GM19240 (cell line): ENCODE measurements around the gene CENPX.
"Not testable (repeated sequence)": the region's sequence is repeated elsewhere in the genome, so short reads cannot be mapped to it uniquely, and the experiment has no call there.

Experiments
- DNase-seq: peaks from one replicate; pipeline ENCODE4 v3.0.0; 2011; ENCODE audit warnings: low spot score; ENCODE audit not compliant: insufficient read length

Gene CENPX

DNA sequence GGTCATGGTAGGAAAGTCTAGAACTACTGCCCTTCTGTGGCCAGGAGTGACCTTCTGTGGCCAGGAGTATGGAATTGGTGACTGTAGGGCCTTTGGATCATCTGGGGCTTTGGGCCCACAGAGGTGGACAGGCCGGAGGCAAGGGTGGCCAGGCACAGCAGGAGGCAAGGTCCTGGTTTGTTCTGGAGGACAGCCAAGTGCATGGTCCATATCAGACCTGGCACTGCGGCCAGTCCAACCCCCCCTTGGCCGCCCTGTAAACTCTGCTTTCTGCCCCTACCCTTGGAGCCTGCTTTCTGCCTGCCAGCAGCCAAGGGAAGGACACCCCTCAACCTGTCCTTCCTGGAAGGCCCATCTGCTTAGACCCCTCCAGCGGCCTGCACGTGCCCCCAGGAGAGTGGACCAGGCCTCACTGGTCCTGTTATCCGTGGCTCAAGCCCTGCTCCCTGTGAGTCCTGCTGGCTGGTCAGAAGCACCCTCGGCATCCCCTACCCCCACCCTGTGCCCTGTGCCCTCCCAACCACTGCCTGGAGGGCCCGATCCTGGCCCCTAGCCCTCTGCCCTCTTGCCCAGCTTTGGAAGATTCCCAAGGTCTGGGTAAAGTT, 17.1 kb upstream of the CENPX start:
- DNase-seq = no peak

DNA sequence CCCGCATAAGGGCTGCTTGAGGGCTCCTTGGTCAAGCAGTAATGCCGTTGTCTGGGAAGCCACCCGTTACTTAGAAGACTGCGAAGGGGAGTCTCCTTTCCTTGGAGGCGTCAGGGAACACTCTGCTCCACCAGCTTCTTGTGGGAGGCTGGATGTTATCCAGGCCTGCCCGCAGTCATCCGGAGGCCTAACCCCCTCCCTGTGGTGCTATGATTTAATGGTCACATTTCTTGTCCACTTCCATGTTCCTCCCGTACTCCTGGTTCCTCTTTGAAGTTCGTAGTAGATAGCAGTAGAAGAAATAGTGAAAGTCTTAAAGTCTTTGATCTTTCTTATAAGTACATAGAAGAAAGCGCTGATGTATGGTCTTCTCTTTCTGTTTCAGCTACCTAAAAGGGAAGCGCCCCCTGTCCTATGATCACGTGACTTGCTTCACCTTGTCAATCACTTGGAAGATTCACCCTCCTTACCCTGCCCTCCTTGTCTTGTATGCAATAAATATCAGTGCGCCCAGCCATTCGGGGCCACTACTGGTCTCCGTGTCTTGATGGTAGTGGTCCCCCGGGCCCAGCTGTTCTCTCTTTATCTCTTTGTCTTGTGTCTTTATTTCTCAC, 16.2 kb upstream of the CENPX start:
- not testable (repeated sequence) for DNase-seq

DNA sequence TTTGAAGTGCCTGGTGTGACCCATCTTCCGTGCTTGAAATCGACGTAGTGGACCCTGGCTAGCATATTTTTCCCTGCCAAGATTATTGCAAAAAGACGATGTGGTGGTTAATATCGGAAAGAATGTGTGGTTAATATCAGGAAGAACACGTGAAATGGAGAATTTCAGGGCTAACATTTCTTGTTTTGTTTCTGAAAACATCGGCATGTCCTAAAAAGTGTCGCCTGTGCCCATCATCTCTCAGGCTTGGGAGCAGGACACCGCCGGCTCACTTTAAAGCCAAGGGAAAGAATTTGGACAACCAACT, 15.2 kb upstream of the CENPX start:
- no peak for DNase-seq

DNA sequence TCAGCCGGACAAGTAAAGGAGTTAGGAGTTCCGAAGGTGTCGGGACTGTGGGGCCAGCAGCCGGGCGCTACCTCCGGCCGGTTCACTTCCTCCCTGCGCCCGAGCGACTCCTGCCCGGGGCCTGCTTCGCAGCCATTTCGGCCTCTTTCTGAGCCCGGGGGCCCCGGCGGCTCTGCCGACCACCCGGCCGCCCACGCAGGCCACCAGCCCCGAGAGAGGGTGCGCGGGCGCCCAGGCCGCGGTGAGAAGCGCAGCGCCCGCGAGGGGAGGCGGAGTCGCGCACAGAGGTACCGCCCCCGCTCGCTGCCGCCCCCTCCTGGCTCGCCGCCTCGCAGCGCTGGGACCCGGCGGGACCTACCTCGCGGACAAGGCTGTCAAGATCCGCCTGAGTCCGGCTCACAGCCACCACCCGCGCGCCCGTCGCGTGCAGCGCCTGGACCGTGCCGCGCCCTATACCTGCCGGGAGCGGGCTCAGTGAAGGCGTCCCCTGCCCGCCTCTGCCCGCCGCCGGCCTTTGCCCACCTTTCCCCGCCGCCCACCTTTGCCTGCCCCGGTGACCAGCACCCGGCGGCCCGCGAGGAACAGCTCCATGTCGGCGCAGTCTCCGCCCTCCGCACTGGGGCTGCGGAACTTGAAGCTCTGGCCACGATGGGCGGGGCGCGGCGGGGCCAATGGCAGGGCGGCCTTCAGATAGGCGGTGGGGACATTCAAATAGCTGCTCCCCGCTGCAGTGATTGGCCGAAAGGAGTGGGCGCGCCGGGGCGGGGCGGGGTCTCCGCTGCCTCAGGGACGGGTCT, 14.6 kb upstream of the CENPX start, which contains the start of gene DCXR:
TSS of gene DCXR (minus strand) at position 606 of the 797 bp plus-strand sequence. CDS start at position 591, 15 bp downstream.
- peak; percentile 99 for DNase-seq

DNA sequence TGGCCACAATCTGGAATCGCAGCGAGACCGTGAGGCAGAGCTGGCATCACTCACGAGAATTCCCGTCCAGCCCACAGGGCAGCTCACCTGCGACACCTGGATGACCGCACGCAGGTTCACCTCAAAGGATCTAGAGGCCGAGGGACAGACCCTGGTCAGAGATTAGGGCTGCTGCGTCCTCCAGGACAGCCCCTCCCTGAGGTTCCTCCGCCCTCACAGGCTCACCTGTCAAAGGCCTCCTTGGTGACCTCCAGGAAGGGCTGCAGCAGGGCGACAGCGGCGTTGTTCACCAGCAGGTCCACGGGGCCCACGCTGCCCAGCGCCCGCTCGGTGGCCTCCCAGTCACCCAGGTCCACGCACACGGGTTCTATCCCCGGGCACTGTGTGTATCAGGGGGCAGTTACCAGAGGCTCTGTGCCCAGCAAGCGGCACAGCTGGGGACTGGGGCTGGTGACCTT, 14.0 kb upstream of the CENPX start:
- DNase-seq = no peak

DNA sequence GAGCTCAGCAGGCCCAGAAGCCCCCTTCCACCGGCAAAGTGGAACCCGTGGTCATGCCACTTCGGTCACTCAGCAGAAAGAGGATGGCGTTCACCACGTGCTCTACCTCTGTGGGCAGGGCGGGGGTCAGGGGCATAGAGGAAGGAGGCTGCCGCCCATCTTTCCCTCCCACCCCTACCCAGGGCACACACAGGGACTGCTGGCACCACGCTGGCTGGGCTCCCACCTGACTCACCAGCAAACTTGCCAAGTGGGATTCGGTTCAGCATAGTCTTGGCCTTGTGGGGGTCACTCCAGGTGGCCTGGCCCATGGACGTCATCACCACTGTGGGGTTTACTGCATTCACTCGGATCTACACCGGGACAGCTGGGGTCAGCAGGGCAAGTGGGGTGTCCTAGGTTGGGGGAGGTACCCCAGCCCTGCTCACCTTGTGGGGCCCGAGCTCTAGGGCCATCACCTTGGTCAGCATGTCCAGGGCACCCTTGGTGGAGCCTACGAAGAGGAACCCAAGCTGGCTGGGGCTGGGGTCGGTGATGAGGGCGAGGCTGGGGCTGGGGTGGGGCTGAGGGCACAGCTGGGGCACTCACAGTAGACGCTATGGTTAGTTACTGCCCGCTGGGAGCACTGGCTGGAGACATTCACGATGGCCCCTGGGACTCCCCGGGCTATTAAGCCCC, 13.4 kb upstream of the CENPX start:
- no peak for DNase-seq

DNA sequence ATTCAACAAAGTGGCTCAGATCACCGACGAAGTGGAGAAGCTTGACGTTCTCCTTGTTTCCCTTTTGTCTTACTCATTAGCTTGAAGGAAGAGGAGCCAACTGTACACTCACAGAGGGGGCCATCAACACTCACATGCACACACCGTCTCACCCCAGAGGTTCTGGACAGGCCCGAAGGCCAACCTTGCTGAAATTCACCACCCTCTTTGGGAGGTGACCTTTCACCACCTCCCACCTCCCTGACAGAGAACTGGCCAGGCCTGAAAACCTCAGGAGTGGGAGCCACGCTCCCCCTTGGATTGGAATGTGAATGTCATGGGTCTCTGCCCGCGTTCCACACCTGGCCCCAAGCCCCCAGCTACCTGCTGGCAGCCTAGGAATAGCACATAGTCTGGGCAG, 12.8 kb upstream of the CENPX start:
- DNase-seq = no peak

DNA sequence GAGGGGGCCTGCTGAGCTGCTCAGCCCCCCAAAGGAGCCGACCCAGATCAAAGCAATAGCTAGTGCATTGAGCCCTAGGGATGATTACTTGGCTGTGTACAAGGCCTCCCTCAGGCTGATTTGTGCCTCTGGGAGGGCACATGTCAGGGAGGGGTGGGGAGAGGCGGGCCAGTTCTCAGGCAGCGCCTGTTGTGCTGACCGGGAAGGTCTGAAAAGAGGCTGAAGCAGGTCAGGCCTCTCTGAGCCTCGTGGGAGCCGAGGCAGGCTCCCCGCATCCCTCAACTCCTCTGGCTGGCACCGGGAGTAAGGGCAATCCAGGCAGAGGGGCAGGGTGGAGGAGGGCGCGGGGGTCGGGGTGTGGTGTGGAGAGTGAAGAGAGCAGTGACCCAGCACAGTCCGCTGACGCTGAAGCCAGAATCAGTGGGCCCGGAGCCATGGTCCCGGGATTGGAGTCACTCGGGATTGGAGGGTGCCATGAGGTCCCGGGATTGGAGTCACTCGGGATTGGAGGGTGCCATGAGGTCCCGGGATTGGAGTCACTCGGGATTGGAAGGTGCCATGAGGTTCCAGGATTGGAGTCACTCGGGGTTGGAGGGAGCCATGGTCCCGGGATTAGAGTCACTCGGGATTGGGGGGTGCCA, 11.8 kb upstream of the CENPX start:
- no peak for DNase-seq

DNA sequence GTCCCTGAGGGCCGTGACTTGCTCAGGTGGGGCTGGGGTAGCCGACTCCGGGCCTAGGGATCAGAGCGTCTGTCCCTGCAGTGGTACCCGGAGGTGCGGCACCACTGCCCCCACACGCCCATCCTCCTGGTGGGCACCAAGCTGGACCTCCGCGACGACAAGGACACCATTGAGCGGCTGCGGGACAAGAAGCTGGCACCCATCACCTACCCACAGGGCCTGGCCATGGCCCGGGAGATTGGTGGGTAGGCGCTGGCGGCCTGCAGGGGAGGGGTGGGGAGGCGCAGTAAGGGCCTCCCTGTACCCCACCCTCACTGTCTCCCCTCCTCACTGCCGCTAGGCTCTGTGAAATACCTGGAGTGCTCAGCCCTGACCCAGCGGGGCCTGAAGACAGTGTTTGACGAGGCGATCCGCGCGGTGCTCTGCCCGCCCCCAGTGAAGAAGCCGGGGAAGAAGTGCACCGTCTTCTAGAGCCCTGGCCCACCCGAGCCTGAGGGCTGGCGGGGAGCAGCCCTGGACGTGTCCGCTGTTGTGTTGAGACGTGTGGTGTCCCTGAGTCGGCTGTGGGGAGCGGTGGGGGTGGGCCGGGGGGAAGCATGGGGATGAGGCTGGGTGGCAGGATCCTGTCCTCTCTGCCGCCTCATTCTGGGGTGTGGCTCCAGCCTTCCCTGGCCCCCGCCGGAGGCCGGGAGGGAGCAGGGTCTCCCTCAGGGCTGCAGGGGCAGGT, 10.8 kb upstream of the CENPX start:
- no peak for DNase-seq

DNA sequence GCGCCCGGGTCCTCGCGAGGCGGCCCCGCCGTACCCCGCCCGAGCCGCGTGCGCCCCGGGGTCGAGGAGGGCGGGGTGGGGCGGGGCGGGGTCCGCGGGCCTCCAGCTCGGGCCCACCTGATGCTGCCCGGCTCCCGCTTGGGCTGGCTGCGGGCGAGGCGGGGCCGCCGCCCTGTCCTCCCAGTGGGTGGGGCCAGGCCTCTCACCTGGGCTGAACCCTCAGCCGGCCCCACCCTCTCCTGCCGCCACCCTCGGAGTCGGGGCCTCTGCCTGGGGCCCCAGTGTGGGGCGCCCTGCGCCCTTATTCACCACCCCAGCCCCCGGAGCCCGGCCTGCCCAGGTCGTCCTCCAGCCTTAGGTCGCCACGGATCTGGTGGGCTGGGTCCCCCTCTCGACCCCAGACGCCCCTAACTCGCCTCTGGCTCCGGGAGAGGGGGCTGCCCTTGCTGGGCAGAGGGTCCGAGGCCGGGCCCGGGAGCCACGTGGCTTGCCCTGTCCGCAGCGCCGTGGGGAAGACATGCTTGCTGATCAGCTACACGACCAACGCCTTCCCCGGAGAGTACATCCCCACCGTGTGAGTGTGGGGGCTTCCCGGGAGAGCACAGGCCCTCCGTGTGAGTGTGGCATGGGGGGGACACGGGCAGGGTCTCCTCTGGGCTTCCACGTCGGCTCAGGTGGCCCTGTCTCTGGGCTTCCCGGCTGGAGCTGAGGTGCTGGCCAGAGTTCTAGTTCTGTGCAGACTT, 9.4 kb upstream of the CENPX start:
- DNase-seq = no peak

DNA sequence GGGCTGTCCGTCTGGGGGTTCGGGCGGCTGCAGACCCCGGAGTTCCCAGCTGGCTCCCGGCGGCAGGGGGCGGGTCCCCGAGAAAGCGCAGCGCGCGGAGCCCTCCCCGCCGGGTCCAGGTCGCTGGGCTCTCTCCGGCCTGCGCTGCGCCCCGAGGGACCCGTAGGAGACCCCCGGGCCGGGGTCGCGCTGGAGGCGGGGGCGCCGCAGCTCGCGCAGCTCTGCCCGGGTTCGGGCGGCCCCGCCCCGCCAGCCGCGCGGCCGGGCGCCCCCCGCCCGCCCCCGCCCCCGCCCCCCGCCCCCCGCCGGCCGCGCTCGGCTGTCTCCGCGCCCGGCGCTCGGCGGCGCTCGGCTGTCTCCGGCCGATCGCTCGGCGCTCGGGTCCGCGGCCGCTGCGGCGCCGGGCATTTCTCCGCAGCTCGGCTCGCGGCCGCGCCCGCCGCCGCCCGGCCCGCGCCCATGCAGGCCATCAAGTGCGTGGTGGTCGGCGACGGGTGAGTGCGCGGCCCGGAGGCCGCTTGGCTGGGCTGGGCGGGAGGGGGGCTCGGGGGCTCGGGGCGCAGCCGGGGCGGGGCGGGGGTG, 8.7 kb upstream of the CENPX start, which contains the start of gene RAC3:
TSS of gene RAC3 (plus strand) at position 376 of the 582 bp plus-strand sequence. CDS start at position 460, 84 bp downstream.
- no peak for DNase-seq

DNA sequence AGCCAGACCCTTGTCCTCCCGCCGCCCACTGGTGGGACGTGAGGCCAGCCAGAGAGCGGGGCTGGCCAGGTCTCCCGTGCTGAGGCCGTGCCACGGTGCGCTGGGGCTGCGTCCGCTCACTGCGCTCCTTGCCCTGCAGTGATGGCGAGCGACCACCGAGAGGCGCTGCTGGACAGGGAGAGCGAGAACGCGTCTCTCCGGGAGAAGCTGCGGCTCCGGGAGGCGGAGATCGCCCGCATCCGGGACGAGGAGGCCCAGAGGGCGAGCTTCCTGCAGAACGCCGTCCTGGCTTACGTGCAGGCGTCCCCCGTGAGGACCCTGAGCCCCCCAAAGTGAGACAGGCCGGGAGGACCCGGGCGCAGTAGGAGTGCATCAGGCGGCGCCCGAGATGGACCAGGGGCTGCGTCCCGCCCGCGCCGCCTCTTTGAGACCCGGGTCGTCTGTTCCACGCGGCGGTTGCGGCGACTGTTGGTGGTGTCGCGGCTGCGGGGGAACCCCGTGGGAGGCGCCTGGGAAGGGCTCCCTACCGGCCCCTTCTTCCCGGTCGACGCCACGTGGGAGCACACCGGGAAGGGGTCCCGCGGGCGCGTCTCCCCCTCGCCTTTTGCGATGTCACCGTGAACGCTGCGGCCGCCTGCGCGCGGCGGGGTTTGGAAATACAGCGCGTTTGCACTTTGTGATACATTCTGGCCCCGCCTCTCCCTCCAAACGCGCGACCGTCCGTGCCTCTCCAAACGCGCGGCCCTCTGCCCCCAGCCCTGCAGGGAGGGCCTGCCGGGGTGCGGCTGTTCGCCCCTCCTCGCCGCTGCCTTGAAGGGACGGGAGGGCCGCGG, 8.0 kb upstream of the CENPX start:
- DNase-seq = peak; percentile 68

DNA sequence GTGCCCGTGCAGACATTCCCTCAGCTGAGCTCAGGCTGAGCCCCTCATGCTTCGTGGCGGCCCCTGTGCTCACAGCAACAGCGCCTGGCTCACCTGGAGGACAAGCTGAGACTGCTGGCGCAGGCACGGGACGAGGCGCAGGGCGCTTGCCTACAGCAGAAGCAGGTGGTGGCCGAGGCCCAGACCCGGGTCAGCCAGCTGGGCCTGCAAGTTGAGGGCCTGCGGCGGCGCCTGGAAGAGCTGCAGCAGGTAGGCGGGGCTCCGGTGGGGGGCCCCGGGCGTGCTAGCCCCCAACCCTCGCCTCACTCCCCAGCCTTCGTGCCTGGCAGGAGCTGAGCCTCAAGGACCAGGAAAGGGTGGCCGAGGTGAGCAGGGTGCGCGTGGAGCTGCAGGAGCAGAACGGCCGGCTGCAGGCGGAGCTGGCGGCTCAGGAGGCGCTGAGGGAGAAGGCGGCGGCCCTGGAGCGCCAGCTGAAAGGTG, 7.4 kb upstream of the CENPX start:
- DNase-seq = no peak

DNA sequence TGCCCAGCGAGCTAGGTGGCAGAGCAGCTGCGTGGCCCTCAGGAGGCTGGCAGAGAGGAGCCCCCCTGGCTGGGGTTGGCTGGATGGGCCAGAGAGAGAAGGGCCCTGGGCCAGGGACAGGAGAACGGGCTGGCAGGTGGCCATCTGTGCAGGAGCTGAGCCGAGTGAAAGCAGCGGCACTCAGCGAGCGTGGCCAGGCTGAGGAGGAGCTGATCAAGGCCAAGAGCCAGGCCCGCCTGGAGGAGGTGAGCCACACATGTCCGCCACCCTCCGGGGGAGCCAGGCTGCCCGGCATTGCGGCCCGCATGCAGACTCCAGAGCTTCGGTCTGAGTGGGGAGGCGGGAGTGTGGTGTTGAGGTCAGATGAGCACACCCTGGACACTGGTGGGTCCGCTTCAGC, 6.7 kb upstream of the CENPX start:
- DNase-seq = no peak

DNA sequence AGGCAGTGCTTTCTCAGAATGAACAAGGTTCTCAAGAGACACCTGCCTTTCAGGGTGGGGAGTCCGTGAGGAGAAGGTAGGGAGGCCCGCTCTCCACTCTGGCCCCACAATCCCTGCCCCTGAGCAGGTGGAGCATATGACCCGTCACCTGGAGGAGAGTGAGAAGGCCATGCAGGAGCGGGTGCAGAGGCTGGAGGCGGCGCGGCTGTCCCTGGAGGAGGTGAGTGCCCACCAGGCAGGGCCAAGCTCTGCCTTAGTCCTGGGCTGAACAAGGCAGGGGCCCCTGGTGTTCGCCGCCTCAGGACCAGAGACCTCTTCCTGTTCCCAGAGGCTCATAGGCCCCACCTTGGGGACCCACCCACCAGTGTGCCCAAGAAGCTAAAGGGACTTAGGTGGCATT, 6.3 kb upstream of the CENPX start:
- no peak for DNase-seq

DNA sequence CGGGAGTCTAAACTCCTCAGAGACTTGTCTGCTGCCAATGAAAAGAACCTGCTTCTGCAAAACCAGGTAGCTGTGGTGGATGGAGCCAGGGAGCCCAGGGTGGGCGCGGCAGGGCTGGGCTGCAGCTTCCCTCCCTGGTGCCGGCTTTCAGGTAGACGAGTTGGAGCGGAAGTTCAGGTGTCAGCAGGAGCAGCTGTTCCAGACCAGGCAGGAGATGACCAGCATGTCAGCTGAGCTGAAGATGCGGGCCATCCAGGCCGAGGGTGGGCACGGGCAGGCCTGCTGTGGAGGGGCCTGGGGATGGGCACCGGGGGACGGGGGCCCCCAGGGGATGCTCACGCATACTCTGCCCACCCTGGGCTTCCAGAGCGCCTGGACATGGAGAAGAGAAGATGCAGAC, 5.6 kb upstream of the CENPX start:
- DNase-seq = no peak

DNA sequence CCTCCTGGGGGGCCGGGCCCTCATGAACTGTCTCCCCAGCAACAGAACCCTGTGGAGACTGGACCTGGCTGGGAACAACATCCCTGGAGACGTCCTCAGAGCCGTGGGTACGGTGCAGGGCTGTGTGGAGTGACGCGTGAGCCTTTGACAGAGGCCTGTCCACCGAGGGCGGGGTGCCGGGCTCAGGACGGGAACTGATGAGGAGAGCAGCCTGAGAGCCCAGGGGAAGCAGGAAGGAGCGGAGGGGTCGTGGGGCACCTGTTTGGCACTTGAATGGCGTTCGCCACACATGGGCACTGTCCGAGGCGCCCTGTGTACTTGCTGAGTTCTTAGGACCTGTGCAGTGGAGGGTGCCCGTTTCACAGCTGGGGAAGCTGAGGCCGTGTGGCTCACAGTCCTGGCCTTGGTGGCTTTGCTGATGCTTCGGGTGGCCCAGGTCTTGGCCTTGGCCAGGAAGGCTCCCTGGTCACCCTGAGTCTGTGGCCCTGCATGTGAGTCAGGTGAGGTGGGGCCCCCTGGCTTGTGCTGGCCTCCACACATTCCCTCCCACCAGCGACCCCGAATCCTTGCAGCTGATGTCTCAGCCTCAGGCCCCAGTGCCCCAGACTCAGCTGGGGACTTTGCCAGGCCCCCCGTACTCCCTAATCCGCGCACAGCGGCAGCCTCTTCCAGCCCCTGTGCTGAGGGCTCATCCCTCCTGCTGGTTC, 2.9 kb upstream of the CENPX start:
- no peak for DNase-seq

DNA sequence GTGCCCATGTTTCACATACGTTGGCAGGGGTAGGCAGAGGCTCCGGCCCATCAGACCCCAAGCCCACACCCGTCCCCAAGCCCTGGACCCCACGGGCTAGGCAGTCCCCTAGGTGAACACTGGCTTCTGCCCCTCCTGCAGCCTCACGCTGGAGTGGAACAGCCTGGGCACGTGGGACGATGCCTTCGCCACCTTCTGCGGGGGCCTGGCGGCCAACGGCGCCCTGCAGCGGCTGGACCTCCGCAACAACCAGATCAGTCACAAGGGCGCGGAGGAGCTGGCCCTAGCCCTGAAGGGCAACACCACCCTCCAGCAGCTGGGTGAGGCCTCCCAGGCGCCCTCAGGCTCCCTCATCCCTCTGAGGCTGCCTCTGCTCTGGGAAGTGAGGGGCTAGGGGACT, 2.2 kb upstream of the CENPX start:
- DNase-seq = no peak
